Spleen (tissue), 7 donors: Measurements from ENCODE around the gene BRSK2.

Experiments
- CTCF ChIP-seq, 11 experiments: fragments of 200-600 bp in 7 of 11; fragments of 450-650 bp in 4 of 11; sonication (generic) in 4 of 11; IDR thresholded peaks in 8 of 11; conservative IDR thresholded peaks in 3 of 11; 1 replicate in 7 of 11; 2 replicates in 4 of 11; pipeline versions ENCODE4 v1.4.0 to v1.8.0; 2016 to 2021; ENCODE audit warnings: antibody characterized with exemption in 11 of 11, inconsistent platforms in 4 of 11, mild to moderate bottlenecking in 1 of 11
- POLR2AphosphoS5 ChIP-seq, 3 donors: sonication (generic); formaldehyde crosslinking; IDR thresholded peaks; one replicate each; pipeline ENCODE4 v1.5.1; 2017; ENCODE audit warnings: antibody characterized with exemption in 3 of 3
- donor health status: DM: no; HTN: no; CAD: no; lungs with moderate emphysema.
- donor health status: DM: no; HTN: no; CAD: no.
- donor health status: DM: no; HTN: no; CAD: no.

GRCh38 chr11:1493650-1494244, 104.0 kb downstream of the BRSK2 start:
- TF ChIP-seq CTCF (IDR thresholded peaks at IDR 0.05 in 8 of 11, conservative IDR thresholded peaks at IDR 0.05 in 3 of 11): no peak
- no peak for TF ChIP-seq POLR2AphosphoS5 (IDR thresholded peaks at IDR 0.05)
